ENCODE measurements around the gene CRTC2. TPM values are rescaled to one million over a fixed set of nuclear protein-coding genes. Genes with fewer than 3 reads are reported as not detected.

Gene CRTC2
- polyA plus RNA-seq, 1 donor from 2014 or later: 12.1 TPM

DNA sequence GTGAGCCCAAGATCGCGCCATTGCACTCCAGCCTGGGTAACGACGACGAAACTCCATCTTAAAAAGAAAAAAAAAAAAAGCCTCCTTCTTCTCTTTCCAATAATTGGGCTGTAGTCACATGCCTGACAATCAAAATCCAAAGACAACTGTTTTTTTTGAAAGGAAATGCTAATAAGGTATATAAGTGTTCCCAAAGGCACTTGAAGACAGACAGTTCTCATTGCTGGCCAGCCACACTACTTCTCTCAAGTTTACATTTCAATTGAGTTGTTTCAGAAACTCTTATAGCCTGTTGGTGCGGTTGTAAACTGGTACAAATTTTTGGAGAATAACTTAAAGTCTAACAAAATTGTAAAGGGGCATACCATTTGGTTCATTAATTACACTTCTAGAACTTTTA is 58.9 kb downstream of the CRTC2 start:
- H3K4me2 ChIP-seq (ENCODE audit: low read length): no peak overlapping the region
- H4K20me1 ChIP-seq (ENCODE audit: insufficient read depth): no peaks in the 10 kb centered on the region
- TF ChIP-seq, protein P1, sequence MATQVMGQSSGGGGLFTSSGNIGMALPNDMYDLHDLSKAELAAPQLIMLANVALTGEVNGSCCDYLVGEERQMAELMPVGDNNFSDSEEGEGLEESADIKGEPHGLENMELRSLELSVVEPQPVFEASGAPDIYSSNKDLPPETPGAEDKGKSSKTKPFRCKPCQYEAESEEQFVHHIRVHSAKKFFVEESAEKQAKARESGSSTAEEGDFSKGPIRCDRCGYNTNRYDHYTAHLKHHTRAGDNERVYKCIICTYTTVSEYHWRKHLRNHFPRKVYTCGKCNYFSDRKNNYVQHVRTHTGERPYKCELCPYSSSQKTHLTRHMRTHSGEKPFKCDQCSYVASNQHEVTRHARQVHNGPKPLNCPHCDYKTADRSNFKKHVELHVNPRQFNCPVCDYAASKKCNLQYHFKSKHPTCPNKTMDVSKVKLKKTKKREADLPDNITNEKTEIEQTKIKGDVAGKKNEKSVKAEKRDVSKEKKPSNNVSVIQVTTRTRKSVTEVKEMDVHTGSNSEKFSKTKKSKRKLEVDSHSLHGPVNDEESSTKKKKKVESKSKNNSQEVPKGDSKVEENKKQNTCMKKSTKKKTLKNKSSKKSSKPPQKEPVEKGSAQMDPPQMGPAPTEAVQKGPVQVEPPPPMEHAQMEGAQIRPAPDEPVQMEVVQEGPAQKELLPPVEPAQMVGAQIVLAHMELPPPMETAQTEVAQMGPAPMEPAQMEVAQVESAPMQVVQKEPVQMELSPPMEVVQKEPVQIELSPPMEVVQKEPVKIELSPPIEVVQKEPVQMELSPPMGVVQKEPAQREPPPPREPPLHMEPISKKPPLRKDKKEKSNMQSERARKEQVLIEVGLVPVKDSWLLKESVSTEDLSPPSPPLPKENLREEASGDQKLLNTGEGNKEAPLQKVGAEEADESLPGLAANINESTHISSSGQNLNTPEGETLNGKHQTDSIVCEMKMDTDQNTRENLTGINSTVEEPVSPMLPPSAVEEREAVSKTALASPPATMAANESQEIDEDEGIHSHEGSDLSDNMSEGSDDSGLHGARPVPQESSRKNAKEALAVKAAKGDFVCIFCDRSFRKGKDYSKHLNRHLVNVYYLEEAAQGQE (IDR thresholded peaks at IDR 0.05; ENCODE audit: borderline replicate concordance): no peak
- TF ChIP-seq, protein P2, sequence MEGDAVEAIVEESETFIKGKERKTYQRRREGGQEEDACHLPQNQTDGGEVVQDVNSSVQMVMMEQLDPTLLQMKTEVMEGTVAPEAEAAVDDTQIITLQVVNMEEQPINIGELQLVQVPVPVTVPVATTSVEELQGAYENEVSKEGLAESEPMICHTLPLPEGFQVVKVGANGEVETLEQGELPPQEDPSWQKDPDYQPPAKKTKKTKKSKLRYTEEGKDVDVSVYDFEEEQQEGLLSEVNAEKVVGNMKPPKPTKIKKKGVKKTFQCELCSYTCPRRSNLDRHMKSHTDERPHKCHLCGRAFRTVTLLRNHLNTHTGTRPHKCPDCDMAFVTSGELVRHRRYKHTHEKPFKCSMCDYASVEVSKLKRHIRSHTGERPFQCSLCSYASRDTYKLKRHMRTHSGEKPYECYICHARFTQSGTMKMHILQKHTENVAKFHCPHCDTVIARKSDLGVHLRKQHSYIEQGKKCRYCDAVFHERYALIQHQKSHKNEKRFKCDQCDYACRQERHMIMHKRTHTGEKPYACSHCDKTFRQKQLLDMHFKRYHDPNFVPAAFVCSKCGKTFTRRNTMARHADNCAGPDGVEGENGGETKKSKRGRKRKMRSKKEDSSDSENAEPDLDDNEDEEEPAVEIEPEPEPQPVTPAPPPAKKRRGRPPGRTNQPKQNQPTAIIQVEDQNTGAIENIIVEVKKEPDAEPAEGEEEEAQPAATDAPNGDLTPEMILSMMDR (IDR thresholded peaks at IDR 0.05; ENCODE audit: poor library complexity, severe bottlenecking): no peak
- TF ChIP-seq TAF1 (IDR thresholded peaks at IDR 0.05; ENCODE audit: low read depth) (no peak), MXI1 (conservative IDR thresholded peaks at IDR 0.05; ENCODE audit: poor library complexity, severe bottlenecking) (no peak), POLR2AphosphoS5 (IDR thresholded peaks at IDR 0.05) (no peak)
- no peak overlapping the region for H3K9ac ChIP-seq (ENCODE audit: low read length)
- no peaks in the 10 kb centered on the region for H3K9me3 ChIP-seq (ENCODE audit: low read length)
- H3K27me3 ChIP-seq (ENCODE audit: insufficient read depth, low read depth, low read length): no peaks in the 10 kb centered on the region
- no peak overlapping the region for H2AFZ ChIP-seq (ENCODE audit: low read depth, low read length)
- no peaks in the 10 kb centered on the region for H3K36me3 ChIP-seq (ENCODE audit: insufficient read depth, low read length)
- no peaks in the 10 kb centered on the region for H3K9me2 ChIP-seq (ENCODE audit: insufficient read depth, low read length)
- H3K79me2 ChIP-seq (replicated peaks; ENCODE audit: insufficient read depth, low read length): peaks cover 63% of the 10 kb centered on the region
- H3F3A ChIP-seq (ENCODE audit: insufficient read depth, low read length, poor library complexity, severe bottlenecking): no peaks in the 10 kb centered on the region
- no peak overlapping the region for H3K27ac ChIP-seq (ENCODE audit: low read length)
- no peak overlapping the region for H3K4me3 ChIP-seq (ENCODE audit: low read length)

Small RNA genes within 50 kb of the gene (small RNA-seq; reads per million reads assigned to genes)
- gene MIR6737: 0 to 0.82 (median 0) reads per million in 3 experiments

Other genes with a start within 250 kb of the CRTC2 start
- gene INTS3, start 230.6 kb downstream of the CRTC2 start, polyA plus RNA-seq: 29.9 and 31.0 TPM in 2 replicates
- gene SLC27A3, start 183.2 kb downstream of the CRTC2 start, polyA plus RNA-seq: 30.6 and 38.2 TPM in 2 replicates
- gene GATAD2B, start 35.6 kb downstream of the CRTC2 start, polyA plus RNA-seq: 12.0 and 12.8 TPM in 2 replicates
- gene DENND4B, start 11.9 kb downstream of the CRTC2 start, polyA plus RNA-seq: 25.3 and 30.9 TPM in 2 replicates
- gene SLC39A1, start 4.9 kb upstream of the CRTC2 start, polyA plus RNA-seq: 35.2 and 39.9 TPM in 2 replicates
- gene CREB3L4, start 9.3 kb upstream of the CRTC2 start, polyA plus RNA-seq: 12.4 and 18.0 TPM in 2 replicates
- 257 and 265 TPM in 2 replicates for gene JTB, start 19.1 kb upstream of the CRTC2 start, polyA plus RNA-seq
- 0.53 TPM in 1 of 2 replicates, not detected in the other for gene RAB13, start 27.7 kb upstream of the CRTC2 start, polyA plus RNA-seq
- gene RPS27, start 32.1 kb upstream of the CRTC2 start, polyA plus RNA-seq: 2,047 and 2,235 TPM in 2 replicates
- 0.09 TPM in 1 of 2 replicates, not detected in the other for gene NUP210L, start 196.5 kb upstream of the CRTC2 start, polyA plus RNA-seq
- 339 and 356 TPM in 2 replicates for gene TPM3, start 233.5 kb upstream of the CRTC2 start, polyA plus RNA-seq
- gene CFAP141, start 247.7 kb upstream of the CRTC2 start, polyA plus RNA-seq: not detected in 2 replicates

All from neural cell (in vitro differentiated cells).